Aorta (tissue), 5 donors: Measurements from ENCODE around the gene ROBO2. TPM values are rescaled to one million over a fixed set of nuclear protein-coding genes. Genes with fewer than 3 reads are reported as not detected.

Experiments
- ATAC-seq: fragments of 200-7000 bp; cut with Tn5 transposase; one replicate; pipeline ENCODE4 v1.9.1; 2022; ENCODE audit warnings: moderate library complexity; ENCODE audit not compliant: low FRiP score
- DNase-seq, 2 donors: peaks; one replicate each; pipeline ENCODE4 v3.0.0-alpha.2; 2020
- H3K27ac ChIP-seq, 2 donors: one replicate each; pipeline ENCODE4 v1.5.1; 2013; ENCODE audit warnings: low read length in 2 of 2, mild to moderate bottlenecking in 2 of 2, moderate library complexity in 2 of 2, control low read depth in 1 of 2, inconsistent platforms in 1 of 2, low read depth in 1 of 2
- H3K27me3 ChIP-seq, 2 donors: one replicate each; pipeline ENCODE4 v1.6.1; 2013; ENCODE audit warnings: control low read depth in 1 of 2, low read length in 1 of 2, mild to moderate bottlenecking in 1 of 2, moderate library complexity in 1 of 2; ENCODE audit not compliant: insufficient read depth in 2 of 2, control insufficient read depth in 1 of 2
- H3K36me3 ChIP-seq, 2 donors: one replicate each; pipeline ENCODE4 v1.6.1; 2013; ENCODE audit warnings: control low read depth in 1 of 2, low read length in 1 of 2, mild to moderate bottlenecking in 1 of 2; ENCODE audit not compliant: insufficient read depth in 2 of 2, control insufficient read depth in 1 of 2
- H3K4me1 ChIP-seq, 2 donors: one replicate each; pipeline ENCODE4 v1.6.1; 2013; ENCODE audit warnings: low read length in 2 of 2, control low read depth in 1 of 2, mild to moderate bottlenecking in 1 of 2, moderate library complexity in 1 of 2; ENCODE audit not compliant: insufficient read depth in 2 of 2, control insufficient read depth in 1 of 2
- H3K4me3 ChIP-seq, 2 donors: one replicate each; pipeline ENCODE4 v1.5.1; 2013; ENCODE audit warnings: low read length in 2 of 2, control low read depth in 1 of 2, mild to moderate bottlenecking in 1 of 2
- H3K9me3 ChIP-seq: one replicate; pipeline ENCODE4 v1.6.1; 2013; ENCODE audit warnings: mild to moderate bottlenecking, low read length; ENCODE audit not compliant: control insufficient read depth
- WGBS, 2 donors: extraction: QIAGEN DNeasy Blood & Tissue Kit; methylation state at CpG; one replicate each; pipeline ENCODE4 v1.1.7; 2013; 5-methylcytosine and 5-hydroxymethylcytosine counted together
- intact Hi-C, 2 donors: fragments of 100-400 bp; cut with DNase I; formaldehyde crosslinking; loops; one replicate each; pipeline versions ENCODE4 v1.14.2 to v1.15.0; 2022
- polyA plus RNA-seq, 2 donors: library from polyadenylated mRNA; stranded (reverse); fragments of 200-250 nt; gene quantifications; one replicate each; pipeline ENCODE4 v1.2.3, GENCODE V29; 2013
- total RNA-seq, 2 donors: library from RNA; stranded (reverse); fragmentation: NEBNext Ultra II Directional; extraction: Animal tissue kit (Norgen Biotek cat#: 25700); gene quantifications; one replicate each; pipeline ENCODE4 v1.2.1, GENCODE V29; 2021
- donor health status: healthy with polysubstance abuse.
- donor health status: Bipolar disorder and iron deficiency.
- donor health status: DM: no; HTN: no; CAD: no.
- donor health status: DM: no; HTN: no; CAD: no.
- donor health status: DM: yes; HTN: yes; CAD: no.

The ROBO2 gene
- total and polyA plus RNA-seq, 4 donors: 0.05 to 1.3 (median 0.58) TPM

DNA sequence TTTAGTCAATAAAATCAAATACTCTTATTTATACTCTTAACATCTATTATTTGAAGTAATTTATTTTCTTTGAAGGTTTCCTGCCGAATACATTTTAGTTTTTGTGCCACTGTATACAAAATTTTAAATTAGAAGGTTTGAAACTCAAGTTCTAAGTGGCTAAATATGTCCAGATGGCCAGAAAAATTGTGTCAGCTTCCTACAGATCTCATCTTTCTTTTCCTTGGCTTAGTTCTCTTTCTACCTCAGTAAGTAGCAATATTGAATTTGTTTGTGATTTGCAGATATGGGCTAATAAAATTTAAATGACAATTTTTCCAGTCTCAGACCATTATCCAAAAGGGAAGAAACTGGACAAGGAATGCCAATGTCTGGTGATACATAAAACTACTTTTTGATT lies 452.1 kb downstream of the ROBO2 start:
- no peak overlapping the region for H3K27ac ChIP-seq
- no peak overlapping the region for H3K4me3 ChIP-seq
- no peak for ATAC-seq
- intact Hi-C loops: no loop called here
- H3K27me3 ChIP-seq: no peaks in the 10 kb centered on the region
- H3K36me3 ChIP-seq: no peaks in the 10 kb centered on the region
- no peaks in the 10 kb centered on the region for H3K9me3 ChIP-seq
- H3K4me1 ChIP-seq: no peaks in the 10 kb centered on the region
- 79 to 85% methylated on average over 1 of the region's 1 CpG for WGBS, 2 donors
- no peak for DNase-seq

GRCh38 chr3:77500721-77501120 lies 460.8 kb downstream of the ROBO2 start:
- WGBS, 2 donors: 55 to 62% methylated on average over 2 of the region's 2 CpGs
- no peak for ATAC-seq
- no peaks in the 10 kb centered on the region for H3K36me3 ChIP-seq
- no peak overlapping the region for H3K4me3 ChIP-seq
- H3K27ac ChIP-seq: no peak overlapping the region
- H3K27me3 ChIP-seq: no peaks in the 10 kb centered on the region
- H3K4me1 ChIP-seq: no peaks in the 10 kb centered on the region
- no peak for DNase-seq
- intact Hi-C loops: no loop called here
- H3K9me3 ChIP-seq: no peaks in the 10 kb centered on the region

- no peaks in the 10 kb centered on the region for H3K27me3 ChIP-seq
- no peak overlapping the region for H3K4me3 ChIP-seq
- intact Hi-C loops: no loop called here
- H3K4me1 ChIP-seq: no peaks in the 10 kb centered on the region
- no peak overlapping the region for H3K27ac ChIP-seq
- WGBS, 2 donors: 81 to 82% methylated on average over 5 of the region's 5 CpGs
- no peaks in the 10 kb centered on the region for H3K36me3 ChIP-seq
- ATAC-seq (no peak), DNase-seq (no peak)
- H3K9me3 ChIP-seq: peaks cover 1% of the 10 kb centered on the region
Observed at GRCh38 chr3:77506384-77506783, 466.5 kb downstream of the ROBO2 start.

DNA sequence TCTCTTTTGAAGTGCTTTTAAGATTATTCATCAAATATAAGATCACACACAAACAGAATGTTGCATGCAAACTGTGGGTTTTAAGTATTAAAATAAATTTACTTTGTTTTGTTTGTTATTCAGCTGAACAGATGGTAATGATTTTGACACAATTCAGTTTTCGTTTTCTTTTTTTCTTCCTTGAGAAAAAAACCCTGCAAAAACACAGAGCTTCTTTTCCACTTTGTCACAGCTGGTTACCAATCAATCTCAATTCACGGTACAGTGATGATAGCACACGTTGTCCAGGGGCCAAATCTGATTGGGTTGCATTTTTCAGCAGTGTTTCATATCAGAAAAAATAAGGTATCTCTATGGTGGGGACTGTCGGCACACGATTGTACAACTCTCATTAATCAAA lies 473.6 kb downstream of the ROBO2 start:
- Histone ChIP-seq H3K27ac (no peak overlapping the region), H3K4me3 (no peak overlapping the region), H3K36me3 (no peaks in the 10 kb centered on the region), H3K27me3 (no peaks in the 10 kb centered on the region), H3K4me1 (no peaks in the 10 kb centered on the region), H3K9me3 (peaks cover 3% of the 10 kb centered on the region)
- ATAC-seq (no peak), DNase-seq (no peak)
- WGBS, 2 donors: 13 to 17% methylated on average over 5 of the region's 5 CpGs
- intact Hi-C loops: no loop called here

DNA sequence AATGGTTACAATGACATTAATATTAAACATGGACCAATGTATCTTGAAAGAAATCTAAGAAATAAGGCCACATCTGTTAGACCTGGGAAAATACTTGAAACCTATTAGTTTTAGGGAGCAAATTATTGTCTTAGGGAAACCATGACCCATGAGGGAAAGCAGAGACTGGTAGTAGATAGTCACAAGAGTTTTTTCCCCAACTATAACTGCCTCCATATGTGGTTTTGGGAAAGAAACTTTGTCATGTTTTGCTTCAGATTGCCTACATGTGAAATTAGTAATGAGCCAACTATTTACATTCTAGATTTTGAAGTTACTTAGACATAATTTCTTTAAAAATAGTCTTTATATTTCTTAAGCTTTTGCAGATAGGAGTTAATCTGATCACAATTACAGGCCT lies 474.9 kb downstream of the ROBO2 start:
- intact Hi-C loops: no loop called here
- no peak for DNase-seq
- no peak overlapping the region for H3K27ac ChIP-seq
- no peak overlapping the region for H3K4me3 ChIP-seq
- H3K27me3 ChIP-seq: no peaks in the 10 kb centered on the region
- H3K4me1 ChIP-seq: no peaks in the 10 kb centered on the region
- peaks cover 1% of the 10 kb centered on the region for H3K9me3 ChIP-seq
- no peak for ATAC-seq
- H3K36me3 ChIP-seq: no peaks in the 10 kb centered on the region

GRCh38 chr3:77524463-77524862 lies 484.6 kb downstream of the ROBO2 start:
- ATAC-seq (no peak), DNase-seq (no peak)
- Histone ChIP-seq H3K27ac (no peak overlapping the region), H3K36me3 (no peaks in the 10 kb centered on the region), H3K9me3 (no peaks in the 10 kb centered on the region), H3K4me1 (no peaks in the 10 kb centered on the region), H3K4me3 (no peak overlapping the region), H3K27me3 (no peaks in the 10 kb centered on the region)
- intact Hi-C loops: no loop called here
- WGBS, 2 donors: 66 to 70% methylated on average over 3 of the region's 3 CpGs

DNA sequence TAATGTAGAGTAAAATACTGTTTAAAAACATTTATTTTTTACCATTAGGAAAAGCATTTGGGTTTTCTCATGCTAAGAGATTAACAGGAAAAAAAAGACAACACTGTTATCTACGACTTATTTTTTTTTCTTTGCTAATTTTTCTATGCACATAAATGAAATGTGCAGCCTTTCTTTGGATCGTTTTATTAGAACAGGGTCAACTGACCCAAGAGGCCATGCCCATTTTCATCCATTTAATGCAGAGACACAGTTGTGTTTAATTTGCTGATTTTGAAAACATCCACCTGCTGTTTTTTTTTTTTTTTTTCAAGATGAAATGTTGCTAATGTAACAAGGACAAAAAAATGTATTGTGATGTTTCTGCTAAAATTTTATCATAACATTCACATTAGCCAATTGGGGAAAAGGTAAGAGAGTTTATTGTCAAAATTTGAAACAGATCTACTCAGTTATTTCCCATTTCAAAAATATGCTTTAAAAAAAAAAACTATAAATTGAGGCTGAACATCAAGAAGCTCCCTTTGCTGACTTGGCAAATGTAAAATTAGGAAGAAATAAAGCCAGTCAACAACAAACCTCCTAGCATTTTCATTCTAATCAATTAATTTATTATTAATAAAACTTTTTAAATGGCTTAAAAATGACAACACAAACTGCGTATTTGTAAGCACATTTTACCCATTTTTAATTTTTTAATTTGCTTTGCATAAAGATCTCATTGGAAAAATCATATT lies 485.2 kb downstream of the ROBO2 start:
- no peak overlapping the region for H3K27ac ChIP-seq
- H3K4me3 ChIP-seq: no peak overlapping the region
- H3K27me3 ChIP-seq: no peaks in the 10 kb centered on the region
- DNase-seq (no peak), ATAC-seq (no peak)
- no peaks in the 10 kb centered on the region for H3K9me3 ChIP-seq
- no peaks in the 10 kb centered on the region for H3K4me1 ChIP-seq
- no peaks in the 10 kb centered on the region for H3K36me3 ChIP-seq
- WGBS, 2 donors: 75 to 78% methylated on average over 3 of the region's 3 CpGs
- intact Hi-C loops: no loop called here

- DNase-seq (no peak), ATAC-seq (no peak)
- Histone ChIP-seq H3K27me3 (no peaks in the 10 kb centered on the region), H3K36me3 (no peaks in the 10 kb centered on the region), H3K27ac (no peak overlapping the region), H3K9me3 (no peaks in the 10 kb centered on the region), H3K4me3 (no peak overlapping the region), H3K4me1 (no peaks in the 10 kb centered on the region)
- 55 to 66% methylated on average over 4 of the region's 4 CpGs for WGBS, 2 donors
- intact Hi-C loops: no loop called here
Observed at GRCh38 chr3:77526573-77527113, 486.7 kb downstream of the ROBO2 start.

- DNase-seq (no peak), ATAC-seq (no peak)
- H3K4me3 ChIP-seq: no peak overlapping the region
- no peak overlapping the region for H3K27ac ChIP-seq
- H3K27me3 ChIP-seq: no peaks in the 10 kb centered on the region
- 63 to 77% methylated on average over 1 of the region's 1 CpG for WGBS, 2 donors
- H3K4me1 ChIP-seq: no peaks in the 10 kb centered on the region
- no peaks in the 10 kb centered on the region for H3K36me3 ChIP-seq
- peaks cover 3% of the 10 kb centered on the region for H3K9me3 ChIP-seq
- intact Hi-C loops: no loop called here
Observed at GRCh38 chr3:77529522-77529921, 489.6 kb downstream of the ROBO2 start.
